DMS 273 treated with DMSO at 0.1 percent for 48 hours (cell line): ENCODE results near the gene CAV1.
"Not testable (repeated sequence)": the region's sequence is repeated elsewhere in the genome, so short reads cannot be mapped to it uniquely, and the experiment has no call there.

Source experiments
- DNase-seq: peaks from one replicate; lab custom pipeline; 2025; lab: John Stamatoyannopoulos, UW

The CAV1 gene, protein sequence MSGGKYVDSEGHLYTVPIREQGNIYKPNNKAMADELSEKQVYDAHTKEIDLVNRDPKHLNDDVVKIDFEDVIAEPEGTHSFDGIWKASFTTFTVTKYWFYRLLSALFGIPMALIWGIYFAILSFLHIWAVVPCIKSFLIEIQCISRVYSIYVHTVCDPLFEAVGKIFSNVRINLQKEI

DNA sequence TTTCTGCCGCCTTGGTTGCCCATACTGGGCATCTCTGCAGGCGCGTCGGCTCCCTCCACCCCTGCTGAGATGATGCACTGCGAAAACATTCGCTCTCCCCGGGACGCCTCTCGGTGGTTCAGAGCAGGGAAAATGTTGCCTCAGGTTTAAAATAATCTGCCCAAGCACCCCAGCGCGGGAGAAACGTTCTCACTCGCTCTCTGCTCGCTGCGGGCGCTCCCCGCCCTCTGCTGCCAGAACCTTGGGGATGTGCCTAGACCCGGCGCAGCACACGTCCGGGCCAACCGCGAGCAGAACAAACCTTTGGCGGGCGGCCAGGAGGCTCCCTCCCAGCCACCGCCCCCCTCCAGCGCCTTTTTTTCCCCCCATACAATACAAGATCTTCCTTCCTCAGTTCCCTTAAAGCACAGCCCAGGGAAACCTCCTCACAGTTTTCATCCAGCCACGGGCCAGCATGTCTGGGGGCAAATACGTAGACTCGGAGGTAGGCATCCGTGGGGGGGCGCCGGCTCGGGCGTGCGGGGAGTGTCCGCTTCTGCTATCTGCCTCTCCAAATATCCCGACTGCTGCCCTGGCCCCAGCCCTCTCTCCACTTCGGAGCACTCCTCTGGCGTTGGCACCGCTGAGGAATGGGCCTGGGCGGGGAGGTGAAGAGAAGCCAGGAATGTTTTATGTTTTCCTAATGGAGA is at the start of gene CAV1:
CAV1 (plus strand) TSS at position 428 of the 689 bp plus-strand sequence; CDS start at position 455, 27 bp downstream.
- DNase-seq, result no peak

DNA sequence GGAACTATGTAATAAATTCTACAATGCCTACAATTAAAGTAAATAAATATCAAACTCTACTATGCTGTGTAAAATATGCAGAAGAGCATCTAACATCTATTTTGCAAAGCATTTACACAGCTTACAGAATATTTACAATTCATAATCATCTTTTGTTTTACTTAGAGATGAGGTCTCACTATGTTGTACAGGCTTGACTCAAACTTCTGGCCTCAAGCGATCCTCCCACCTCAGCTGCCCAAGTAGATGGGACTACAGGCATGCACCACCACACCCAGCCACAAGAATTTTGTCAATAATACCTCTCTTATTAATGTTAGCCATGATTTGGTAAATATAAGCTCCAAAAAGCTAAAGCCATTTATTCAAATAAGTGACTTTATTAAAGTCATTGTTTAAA is 47.2 kb upstream of the CAV1 start:
- no peak for DNase-seq

DNA sequence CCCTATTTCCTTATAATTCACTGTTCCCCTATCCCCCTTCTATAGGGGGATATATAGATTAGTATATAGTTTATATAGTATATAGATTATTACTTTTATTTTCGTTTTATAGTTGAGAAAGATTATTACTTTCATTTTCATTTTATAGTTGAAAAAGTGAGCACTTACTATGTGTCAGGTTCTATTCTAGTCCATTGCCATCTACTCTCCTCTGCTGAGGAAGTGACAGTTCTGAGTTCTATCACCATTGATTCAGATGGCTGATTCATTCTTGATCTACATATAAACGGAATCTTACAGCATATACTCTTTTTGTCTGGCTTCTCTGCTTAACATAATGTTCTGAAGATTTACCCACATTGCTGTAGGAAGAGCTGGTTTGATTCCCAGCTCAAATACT is 46.0 kb upstream of the CAV1 start:
- no peak for DNase-seq

DNA sequence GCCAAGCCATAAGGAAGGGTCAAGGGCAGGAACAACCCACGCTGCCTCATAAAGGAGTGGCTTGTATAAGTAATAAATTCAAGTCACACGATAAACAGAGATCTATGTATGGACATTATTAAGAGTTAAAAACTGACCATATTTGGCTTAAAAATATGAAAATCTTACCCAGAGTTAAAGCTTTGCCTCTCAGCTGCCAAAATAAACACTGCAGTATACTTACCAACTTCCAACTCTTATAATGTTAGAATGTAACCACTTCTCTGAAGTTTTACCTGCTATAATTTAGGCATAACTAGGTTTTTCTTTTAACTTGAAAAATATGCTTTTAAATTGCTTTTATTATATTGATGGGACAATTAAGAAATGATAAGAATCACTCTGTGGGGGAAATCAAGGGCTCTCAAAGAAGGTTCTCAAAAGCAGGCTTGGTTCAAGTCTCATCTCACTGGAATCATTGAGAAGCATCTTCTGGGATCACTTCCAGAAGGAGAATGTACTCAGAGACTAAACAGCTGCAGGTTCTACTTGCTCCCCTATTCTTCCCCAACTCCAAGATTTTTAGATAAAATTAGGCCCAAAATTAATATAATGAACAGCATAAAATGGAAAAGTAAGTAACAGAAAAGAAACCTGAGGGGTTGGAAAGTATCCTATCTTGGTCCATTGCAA is 41.4 kb upstream of the CAV1 start:
- DNase-seq, result no peak

DNA sequence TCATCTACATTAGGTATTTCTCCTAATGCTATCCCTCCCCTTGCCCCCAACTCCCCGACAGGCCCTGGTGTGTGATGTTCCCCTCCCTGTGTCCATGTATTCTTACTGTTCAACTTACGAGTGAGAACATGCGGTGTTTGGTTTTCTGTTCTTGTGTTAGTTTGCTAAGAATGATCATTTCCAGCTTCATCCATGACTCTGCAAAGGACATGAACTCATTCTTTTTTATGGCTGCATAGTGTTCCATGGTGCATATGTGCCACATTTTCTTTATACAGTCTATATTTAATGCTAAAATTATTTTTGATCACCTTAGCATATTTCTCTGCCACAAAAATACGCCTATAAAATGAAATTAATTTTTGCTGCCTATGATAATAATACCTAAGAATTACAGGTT is 40.4 kb upstream of the CAV1 start:
- not testable (repeated sequence) for DNase-seq

DNA sequence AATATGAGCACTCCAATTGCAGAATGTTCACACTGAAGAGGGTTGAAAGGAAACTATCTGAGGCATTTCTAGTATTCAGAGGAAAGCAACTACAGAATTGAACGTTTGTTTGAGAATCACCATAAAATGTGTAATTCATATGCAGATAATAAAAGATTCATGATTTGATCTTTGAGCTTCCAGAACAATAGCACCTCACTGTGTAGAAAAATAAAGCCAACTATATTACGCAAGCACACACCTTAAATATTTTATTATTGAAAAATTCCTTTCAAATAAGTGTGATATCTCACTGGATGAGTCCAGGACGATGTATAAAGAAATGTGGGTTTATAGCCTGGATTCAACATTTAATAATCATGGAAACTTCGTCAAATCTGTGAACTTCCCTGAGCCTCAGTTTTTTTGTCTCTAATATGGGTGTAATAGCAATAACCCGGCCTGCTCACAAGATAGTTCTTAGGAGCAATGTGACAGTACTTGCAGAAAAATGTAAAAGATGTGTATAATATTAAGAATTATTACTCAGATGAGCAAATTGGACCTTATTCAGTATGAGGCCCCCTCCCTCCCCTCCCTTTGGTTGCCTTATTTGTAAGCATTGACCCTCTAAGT is 36.8 kb upstream of the CAV1 start:
- DNase-seq, result no peak

DNA sequence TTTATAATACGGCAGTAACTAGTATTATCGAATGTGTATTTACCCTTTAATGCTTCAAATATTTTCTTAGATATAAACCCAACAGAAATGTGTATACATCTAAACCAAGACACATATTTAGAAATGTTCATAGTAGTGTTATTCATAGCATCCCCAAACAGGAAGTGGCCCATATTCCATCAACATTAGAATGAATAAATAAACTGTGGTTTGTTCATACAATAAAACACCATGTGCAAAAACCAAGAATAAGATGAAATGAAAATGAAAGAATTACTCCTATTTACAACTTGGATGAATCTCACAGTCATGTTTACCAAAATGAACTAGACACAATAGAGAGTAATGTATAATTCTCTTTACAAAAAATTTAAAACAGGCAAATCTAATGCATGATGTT is 34.5 kb upstream of the CAV1 start:
- no peak for DNase-seq

DNA sequence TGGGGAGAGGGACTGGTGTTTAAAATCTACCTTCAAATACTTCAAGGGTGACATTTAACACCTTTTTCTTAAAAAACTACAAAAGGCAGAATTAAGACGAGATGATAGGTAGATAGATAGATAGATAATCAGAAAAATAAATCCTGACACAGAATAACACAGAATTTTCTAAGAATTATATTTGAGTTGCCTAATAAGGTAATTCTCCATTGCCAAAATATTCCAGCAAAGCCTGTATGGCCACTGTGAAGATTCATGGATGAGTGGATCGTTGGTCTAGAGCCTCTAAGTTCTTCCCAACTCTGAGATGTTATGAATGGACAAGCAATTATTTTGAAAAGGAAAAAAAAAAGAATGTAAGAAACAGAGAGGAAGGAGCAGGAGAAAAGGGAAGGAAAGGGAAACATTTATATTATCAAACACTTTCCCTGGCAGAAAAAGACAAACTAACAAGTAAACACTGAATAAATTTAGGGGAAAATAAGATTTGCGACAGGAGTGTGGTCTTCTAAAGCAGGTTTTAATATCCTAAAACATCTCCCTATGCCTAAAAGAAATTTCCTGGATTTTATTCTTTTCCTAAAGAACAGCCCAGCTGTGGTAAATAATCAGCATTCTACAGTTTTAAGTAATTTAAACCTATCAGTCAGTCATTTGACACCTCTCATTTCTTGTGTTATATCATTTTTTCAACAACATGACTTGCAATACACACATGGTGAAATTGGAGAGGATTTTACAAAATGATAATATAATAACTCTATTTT is 32.8 kb upstream of the CAV1 start:
- no peak for DNase-seq

DNA sequence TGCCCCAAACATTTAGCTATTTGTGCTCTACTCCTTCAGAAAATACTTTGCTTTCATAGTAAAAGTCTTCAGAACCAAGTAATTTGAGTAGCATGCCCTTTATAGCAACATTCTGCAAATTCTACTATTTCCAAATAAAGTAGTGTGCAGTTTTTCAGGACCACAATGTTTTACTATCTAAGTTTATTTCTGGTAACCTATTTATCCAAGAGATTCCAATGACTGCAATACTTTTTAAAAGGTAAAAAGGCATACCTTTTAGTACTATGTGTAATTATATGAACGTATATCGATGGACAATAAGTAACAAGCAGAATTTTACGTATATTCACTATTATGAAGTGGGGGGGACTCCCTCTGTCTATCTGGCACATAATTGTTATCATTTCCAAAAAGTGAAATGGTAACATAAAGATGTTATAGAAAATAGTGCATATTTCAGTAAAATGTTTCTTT is 32.2 kb upstream of the CAV1 start:
- DNase-seq, result no peak

DNA sequence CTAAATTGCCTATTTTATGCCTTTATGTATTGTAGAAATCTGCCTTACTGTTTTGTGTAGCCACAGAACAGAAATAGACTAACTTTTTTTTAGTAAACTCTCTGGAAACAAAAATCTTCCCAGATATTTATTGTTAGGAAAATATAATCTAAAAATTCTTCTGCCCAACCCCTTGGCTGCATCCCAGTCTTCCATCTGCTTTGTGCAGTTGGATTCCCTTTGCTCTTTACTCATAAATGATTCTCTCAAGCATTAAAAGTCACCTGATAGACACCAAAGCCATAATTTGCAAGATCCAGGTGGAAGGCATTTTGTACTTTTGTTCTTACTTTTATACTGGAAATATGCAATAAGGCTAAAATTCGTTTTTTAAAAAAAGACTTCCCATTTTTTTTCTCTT is 31.4 kb upstream of the CAV1 start:
- no peak for DNase-seq

DNA sequence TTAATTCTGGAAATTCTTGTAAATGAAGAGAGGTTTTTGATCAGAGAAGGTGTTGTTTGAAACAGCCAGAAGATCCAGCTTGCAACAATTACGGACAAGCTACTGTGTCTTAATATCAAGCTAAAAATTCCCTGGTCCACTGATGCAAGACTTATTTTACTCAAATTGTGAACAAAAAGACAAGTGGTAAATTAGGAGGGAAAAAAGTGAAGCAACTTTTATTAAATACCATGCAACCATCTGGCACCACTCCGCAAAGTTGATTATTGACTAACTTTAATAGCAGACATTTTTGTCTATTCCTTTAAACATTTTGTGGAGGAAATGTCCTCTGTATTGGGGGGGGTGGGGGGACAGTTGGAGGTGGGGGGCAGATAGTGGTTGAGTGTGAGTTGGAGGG is 30.4 kb upstream of the CAV1 start:
- no peak for DNase-seq

DNA sequence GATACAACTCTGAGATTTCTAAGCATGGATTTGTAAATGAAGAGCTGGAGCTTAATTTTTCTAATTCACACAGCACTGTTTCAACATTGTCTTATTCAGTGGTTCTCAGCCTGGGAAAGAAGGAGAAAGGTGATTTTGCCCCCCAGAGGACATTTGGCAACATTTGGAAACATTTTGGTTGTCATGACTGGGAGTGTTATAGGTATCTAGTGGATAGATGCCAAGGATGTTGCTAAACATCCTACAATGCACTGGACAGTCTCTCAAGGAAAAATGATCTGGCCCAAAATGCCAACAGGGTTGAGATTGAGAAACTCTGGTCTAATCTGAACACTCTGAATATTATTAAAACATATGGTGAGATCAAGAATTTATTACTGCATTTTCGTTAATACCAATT is 29.1 kb upstream of the CAV1 start:
- no peak for DNase-seq

DNA sequence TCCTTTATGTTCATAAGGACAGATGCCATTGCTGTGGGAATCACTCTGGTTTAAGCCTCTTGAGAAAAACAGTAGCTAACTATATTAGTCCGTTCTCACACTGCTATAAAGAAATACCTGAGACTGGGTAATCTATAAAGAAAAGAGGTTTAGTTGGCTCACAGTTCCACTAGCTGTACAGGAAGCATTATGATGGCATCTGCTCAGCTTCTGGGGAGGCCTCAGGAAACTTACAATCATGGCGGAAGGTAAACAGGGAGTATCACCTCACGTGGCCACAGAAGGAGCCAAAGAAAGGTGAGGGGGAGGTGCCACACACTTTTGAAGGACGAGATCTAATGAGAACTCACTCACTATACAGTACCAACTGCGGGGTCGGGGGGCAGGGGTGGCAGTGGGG is 28.2 kb upstream of the CAV1 start:
- DNase-seq, result no peak

DNA sequence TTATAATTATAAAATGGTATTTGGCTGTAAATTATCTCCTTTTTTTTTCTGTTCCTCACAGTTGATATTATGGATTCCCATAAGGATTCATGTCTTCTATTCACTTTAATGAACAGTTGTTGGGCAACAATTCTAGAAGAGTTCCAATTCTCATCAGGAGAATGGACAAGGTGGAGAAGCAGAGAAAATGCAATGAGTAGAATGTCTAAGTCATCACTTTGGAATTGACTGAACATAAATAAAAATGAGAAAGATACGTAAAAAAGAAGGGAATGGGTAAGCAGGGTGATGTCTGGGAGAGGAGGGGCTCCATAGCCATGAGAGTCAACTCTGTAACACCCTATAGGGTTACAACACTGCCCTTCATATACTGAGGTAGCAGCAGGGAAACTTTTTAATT is 27.1 kb upstream of the CAV1 start:
- no peak for DNase-seq

DNA sequence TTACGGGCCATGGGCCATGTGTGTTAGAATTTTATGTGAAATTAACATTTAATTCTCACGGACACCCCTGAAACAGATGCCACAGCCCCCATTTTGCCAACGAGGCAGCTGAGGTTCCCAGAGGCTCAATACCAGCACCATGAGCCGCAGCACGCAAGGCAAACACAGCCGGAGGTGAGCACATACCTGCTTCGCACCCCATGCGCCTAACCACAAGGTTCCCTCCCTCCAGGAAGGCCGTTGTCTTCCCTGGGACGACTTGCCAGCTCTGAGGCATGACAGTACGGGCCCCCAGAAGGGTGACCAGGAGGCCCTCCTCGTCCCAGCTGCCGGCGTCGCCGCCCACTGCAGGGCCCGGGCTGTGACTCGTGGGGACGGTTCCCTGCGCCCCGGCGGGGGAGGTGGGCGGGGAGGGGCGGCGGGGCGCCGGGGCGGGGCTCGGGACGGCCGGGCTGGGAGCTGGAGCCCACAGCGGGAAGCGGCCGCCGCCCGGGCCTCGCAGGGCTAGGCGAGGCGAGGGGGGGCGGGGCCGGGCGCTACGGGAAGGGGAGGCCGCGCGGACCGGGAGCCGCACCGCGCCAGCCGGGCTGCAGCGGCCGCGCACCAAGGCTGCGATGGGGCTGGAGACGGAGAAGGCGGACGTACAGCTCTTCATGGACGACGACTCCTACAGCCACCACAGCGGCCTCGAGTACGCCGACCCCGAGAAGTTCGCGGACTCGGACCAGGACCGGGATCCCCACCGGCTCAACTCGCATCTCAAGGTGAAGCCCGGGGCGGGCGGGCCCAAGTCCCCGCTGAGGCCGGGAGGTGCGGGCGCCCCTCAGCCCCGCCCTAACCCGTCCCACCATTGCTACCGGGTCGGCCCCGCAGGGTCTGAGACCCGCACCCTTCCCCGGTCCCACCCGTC is 25.4 kb upstream of the CAV1 start, which contains the start of gene CAV2:
CAV2 (plus strand) TSS at position 571 of the 910 bp plus-strand sequence; CDS start at position 615, 44 bp downstream.
- no peak for DNase-seq

DNA sequence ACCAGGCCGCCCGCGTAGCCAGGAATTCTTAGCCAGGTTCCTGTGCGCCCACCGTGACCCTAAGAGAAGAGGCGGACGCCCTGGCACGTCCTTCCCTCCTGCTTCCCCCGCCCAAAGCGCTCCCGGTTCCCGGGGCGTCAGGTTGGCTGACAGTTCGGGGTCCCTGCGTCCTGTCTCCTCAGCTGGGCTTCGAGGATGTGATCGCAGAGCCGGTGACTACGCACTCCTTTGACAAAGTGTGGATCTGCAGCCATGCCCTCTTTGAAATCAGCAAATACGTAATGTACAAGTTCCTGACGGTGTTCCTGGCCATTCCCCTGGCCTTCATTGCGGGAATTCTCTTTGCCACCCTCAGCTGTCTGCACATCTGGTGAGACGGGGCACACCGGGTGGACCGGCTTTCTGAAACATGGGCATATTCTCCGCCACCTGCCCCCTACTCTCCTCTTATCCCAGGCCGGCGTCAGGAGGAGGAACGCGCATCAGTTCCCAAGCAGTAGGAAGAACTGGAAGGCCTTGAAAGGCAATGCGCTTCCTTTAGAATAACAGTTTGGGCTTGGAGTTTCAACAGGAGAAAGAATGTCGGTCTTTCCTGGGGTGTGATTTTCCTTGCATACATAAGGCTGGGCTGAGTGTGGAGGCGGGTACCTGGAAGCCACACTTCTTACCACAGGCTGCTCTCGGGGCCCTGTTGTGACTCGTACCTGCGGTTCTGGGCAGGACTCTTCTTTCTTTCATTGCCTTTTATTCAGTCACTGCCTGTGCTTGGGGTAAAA is 24.6 kb upstream of the CAV1 start:
- no peak for DNase-seq

DNA sequence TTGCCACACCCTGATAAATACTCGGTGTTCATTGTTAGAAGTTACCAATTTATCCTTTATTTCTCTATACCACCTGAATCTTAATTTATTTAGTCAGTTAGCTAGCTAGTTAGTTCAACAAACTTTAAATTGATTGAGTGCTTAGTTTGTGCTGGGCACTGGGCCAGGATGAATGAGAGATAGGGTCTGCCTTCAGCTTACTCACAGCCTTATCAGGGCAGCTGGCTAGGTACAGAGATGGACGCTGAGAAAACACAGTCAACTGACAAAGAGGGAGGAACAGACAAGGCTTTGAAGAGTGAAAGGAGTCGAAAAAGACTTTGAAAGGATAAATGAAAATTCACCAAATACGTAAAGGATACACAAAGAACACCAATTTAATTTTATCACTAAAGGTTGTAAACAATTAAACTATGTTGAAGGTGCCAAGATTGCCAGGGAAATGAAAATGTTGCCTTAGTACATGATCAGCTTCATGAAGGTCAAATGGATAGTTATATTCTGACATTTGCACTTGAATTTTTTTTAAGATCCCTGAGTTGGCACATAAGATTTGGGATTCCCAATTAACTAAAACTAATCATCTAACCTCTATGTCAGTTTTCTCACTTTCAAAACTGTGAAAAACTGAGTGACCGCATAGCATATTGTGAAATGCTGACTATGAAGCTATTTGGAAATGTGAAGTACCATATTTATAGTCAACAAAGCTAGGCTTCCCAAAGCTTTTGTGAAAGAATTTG is 23.2 kb upstream of the CAV1 start:
- DNase-seq, result no peak

DNA sequence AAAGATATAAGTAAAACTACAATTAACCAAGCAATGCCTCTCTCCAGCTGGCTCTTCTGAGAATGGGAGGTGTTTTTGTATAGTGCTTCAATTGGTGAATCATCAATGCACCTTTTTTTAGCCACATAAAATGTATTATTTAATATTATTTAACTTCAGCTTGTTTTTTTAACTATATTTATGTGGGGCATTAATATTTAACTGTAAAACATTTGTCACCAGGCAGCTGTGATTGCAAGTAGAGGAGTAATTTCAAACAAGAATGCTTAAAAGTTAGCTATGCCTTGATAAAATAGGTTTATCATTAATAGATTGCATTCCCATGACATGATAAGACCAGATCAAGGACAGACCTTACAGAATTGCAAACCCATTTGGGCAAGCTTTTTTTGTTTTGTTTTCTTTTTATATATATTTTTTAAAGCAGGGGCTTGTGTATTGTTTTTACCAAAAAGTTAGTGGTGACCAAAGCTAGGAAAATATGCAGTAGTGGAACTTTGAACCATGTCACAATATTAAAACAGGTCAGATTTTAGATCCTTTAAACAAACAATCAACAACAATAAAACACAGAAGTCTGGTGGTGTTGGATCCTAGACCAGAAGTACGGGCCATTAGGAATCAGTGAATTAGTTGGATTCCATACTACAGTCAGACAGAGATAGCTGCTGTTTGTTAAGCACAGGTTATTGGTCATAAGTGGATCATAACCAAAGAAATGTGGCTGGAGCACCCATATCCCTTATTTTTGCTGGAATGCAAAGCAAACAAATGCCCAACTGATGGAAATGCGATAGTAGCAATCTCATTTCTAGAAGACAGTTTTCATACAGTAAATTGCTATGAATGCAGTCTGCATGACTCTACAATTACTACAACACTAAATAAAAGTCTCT is 22.4 kb upstream of the CAV1 start:
- no peak for DNase-seq
